HCEC 1CT (cell line): ENCODE data around the gene CHN1.
A peak's percentile ranks its signal among the peaks of the same experiment; 100 is the strongest.

Source experiments
- DNase-seq: peaks from one replicate; pipeline ENCODE4 v3.0.0-alpha.2; 2017

Gene CHN1

DNA sequence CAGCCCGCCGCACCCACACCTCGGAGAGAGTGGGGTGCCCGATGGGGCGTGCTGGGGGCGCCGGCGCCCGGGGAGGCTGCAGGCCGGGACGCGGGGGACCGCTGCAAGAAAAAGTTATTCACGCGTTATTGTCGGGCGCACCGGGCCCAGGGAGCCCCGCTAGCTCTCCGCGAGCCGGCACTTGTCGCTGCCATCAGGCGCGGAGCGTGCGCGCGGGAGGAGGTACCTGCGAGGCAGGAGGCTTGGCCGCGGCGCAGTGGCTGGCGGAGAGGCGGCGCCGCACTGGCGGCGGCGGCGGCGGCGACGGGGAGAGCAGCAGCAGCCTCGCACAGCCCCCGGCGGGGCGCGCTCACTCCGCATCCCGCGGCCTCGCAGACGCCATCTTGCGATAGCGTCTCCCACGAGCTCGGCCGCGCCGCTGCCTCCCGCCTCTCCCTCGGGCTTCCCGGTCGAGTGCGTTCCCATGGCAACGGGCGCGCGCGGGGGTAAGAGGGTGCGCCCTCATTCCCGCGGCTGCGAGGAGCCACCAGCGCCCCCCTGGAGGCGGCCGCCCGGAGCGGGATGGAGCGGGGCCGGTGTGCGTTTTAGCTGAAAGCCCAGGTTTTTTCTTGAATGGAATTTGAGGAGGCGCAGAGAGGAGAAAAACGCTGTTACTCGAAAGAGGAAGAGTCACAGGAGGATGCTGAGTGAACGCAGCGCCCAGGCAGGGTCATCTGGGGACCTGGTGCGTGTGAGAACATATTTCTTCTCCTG lies at the start of gene CHN1:
TSS of gene CHN1 (minus strand) at position 402 of the 753 bp plus-strand sequence. CDS start 469 bp downstream, outside the sequence.
- DNase-seq = peak; percentile 69

DNA sequence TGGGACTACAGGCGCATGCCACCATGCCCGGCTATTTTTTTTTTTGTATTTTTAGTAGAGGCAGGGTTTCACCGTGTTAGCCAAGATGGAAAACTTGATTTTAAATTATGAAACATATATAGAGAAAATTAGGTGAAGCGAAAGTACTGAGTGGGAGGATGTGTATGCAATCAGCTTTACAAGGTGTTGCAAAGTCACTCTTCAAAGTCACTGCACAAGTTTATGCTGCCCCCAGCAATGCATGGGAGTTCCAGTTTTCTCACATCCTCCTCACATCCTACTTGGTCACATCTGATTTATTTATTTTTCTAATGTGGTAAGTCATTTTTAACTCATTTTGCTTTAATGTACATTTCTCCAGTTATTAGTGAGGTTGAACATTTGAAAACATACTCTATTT lies 49.2 kb upstream of the CHN1 start:
- DNase-seq = no peak

DNA sequence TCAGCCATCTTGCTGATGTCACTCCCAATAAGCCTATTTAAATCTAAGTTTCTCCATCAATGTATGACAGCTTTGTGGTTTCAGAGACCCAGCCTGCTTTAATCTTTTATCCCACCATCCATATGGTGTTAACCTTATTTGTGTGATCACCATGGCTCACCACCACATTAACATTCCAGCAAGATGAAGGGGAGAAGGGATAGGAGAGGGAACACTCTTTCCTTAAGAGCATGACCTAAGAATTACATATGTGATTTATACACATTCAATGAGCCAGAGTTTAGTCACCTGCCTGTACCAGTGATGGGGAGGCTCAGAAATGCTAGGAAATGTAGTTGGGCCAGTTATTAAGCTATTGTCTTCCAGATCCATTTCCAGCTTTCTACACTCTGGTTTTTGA lies 44.5 kb upstream of the CHN1 start:
- DNase-seq = peak; percentile 74

GRCh38 chr2:175048275-175048674 lies 43.1 kb upstream of the CHN1 start:
- DNase-seq = no peak

DNA sequence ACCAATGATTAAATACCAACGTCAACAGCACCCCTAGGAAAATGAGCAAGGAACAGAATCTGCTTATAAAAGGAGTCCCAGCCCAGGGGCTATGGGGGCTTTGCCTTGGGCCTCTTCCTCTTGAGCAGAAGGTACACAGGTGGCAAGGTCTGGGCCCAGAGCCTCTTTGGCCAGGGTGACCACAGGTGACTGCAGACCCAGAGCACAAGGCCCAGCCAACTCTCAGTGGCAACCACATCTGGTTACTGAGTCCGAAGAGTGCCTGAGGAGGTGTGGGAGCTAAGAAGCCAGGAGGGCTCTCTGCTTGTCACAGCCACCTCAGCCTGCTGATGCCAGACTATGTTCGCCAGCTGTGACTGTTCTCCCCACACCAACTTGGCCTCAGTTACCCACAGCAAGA lies 34.3 kb upstream of the CHN1 start:
- DNase-seq = no peak

DNA sequence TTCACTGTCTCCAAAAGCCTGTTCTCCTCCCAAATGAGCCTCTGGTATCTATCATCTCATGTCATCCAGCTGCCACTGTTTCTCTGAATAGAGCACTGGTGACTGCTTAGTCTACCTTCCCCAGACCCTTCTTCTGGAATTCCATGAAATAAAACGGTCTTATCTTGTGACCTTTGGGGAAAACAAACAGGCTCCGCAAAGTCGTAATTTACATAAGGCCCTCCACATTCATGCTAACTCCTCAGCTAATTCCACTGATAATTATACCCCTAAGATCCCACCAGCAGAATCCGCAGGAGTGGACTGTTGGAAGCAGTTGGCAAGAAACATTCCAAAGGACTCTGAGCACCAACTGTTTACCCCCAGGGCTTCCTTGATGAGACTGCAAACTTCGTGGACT lies 33.9 kb upstream of the CHN1 start:
- no peak for DNase-seq

GRCh38 chr2:175037941-175038340 lies 32.8 kb upstream of the CHN1 start:
- DNase-seq = no peak

- peak; percentile 51 for DNase-seq
Observed at GRCh38 chr2:175036582-175037018, 31.4 kb upstream of the CHN1 start.

DNA sequence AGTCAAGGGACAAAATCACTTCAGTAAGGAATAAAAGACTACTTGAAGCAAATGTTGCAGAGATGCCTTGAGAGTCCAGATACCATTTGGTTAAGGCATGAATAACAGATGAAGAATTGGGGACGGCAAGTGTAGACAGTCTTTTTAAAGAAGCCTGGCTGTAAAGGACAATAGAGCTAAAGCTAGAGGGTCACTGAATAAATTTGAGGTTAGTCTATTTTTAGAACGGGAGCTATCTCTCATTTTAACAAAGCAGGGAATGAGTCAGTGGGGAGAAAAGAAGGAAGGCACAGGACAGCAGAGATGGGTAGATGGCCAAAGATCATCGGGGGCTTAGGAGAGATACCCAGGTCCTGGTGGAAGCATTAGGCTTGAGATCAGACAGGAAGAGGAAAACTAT lies 30.6 kb upstream of the CHN1 start:
- no peak for DNase-seq

GRCh38 chr2:175034716-175035115 lies 29.5 kb upstream of the CHN1 start:
- no peak for DNase-seq

- peak; percentile 48 for DNase-seq
Observed at GRCh38 chr2:175030380-175031271, 25.4 kb upstream of the CHN1 start.

DNA sequence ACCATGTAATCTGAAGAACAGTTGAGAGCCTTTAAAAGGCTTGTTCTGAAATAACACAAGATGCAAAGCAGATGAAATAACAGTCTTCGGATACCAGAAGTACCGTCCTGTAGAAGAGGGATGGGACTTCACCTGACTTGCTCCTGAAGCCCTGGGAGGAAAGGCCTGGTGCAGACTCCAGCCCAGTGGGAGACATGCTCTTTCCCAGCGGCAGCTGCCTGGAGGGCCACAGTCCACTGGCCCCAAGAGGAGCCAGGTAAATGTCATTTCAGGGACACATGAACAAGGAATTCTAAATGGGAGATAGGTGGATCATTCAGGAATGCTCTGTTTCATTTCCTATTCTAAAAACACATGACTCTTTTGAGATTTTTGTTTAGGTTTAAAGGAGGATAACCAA lies 22.6 kb upstream of the CHN1 start:
- DNase-seq = no peak

- DNase-seq = no peak
Observed at GRCh38 chr2:175026385-175026784, 21.2 kb upstream of the CHN1 start.

GRCh38 chr2:175025946-175026345 lies 20.8 kb upstream of the CHN1 start:
- peak; percentile 54 for DNase-seq

DNA sequence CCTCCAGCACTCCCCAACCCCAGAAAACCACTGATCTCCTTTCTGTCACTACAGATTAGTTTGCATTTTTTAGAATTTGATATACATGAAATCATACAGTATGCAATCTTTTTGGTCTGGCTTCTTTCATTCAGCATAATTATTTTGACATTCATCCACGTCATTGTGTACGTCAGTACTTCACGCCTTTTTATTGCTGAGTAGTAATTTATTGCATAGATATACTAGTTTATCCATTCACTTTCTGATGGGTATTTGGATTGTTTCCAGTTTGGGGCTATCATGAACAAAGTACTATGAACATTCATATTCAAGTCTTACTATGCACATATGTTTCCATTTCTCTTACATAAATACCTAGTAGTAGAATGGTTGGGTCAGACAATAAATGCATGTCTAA lies 20.1 kb upstream of the CHN1 start:
- DNase-seq = no peak

- DNase-seq = no peak
Observed at GRCh38 chr2:175022923-175023322, 17.7 kb upstream of the CHN1 start.

- no peak for DNase-seq
Observed at GRCh38 chr2:175019566-175020327, 14.6 kb upstream of the CHN1 start.

- peak; percentile 18 for DNase-seq
Observed at GRCh38 chr2:175017618-175018414, 12.6 kb upstream of the CHN1 start.

- no peak for DNase-seq
Observed at GRCh38 chr2:175015340-175015739, 10.2 kb upstream of the CHN1 start.

GRCh38 chr2:175012516-175012915 lies 7.3 kb upstream of the CHN1 start:
- no peak for DNase-seq

GRCh38 chr2:175011505-175011904 lies 6.3 kb upstream of the CHN1 start:
- DNase-seq = no peak

DNA sequence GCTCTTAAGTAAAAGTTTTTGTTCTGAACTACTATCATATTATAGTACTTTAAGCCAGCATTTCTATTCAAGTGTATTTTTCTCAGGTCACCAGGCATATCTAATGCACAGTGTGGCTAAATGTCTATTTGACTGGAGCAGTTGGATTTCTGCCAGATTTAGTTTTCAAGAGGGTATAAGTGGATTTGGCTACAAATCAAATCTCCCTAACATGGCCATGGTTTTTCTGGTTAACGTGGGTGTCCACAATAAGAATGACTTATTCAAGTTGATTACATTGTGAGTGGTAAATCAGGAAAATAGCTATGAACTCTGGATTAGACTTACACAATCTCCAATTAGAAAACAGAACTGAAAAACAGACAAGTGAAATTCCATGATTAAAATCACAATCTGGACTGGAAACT lies 5.7 kb upstream of the CHN1 start:
- no peak for DNase-seq
